Posterior vena cava (tissue), 2 donors: Measurements from ENCODE around the gene ADAM23. TPM values are rescaled to one million over a fixed set of nuclear protein-coding genes. Genes with fewer than 3 reads are reported as not detected.

Experiments used
- DNase-seq: peaks from one replicate; pipeline ENCODE4 v3.0.0-alpha.2; 2020; ENCODE audit warnings: low spot score
- intact Hi-C, 2 donors: fragments of 100-400 bp; cut with DNase I; formaldehyde crosslinking; loops; one replicate each; pipeline versions ENCODE4 v1.14.1 to v1.14.2; 2022 to 2023
- total RNA-seq, 2 donors: library from RNA; stranded (reverse); fragmentation: NEBNext Ultra II Directional; extraction: Animal tissue kit (Norgen Biotek cat#: 25700); gene quantifications; one replicate each; pipeline ENCODE4 v1.2.1, GENCODE V29; 2021
- donor health status: DM: yes; HTN: yes; CAD: no.
- donor health status: DM: yes; HTN: yes; CAD: no.

ADAM23 gene
- total RNA-seq, 2 donors from 2014 or later, result 3.4 to 4.7 TPM

- intact Hi-C loops, result no loop called here
- no peak for DNase-seq
Observed at GRCh38 chr2:206548383-206548782, 105.1 kb downstream of the ADAM23 start.

GRCh38 chr2:206555721-206556120 lies 112.4 kb downstream of the ADAM23 start:
- intact Hi-C loops, result no loop called here

GRCh38 chr2:206556357-206556949 lies 113.1 kb downstream of the ADAM23 start:
- intact Hi-C loops, result no loop called here

More at GRCh38 chr2:206555721-206556120, 112.4 kb downstream of the ADAM23 start:
- DNase-seq, result no peak

GRCh38 chr2:206557321-206557720 lies 114.0 kb downstream of the ADAM23 start:
- intact Hi-C loops, result no loop called here
- DNase-seq, result no peak

More at GRCh38 chr2:206556357-206556949, 113.1 kb downstream of the ADAM23 start:
- DNase-seq, result no peak

- intact Hi-C loops, result no loop called here
Observed at GRCh38 chr2:206558492-206558891, 115.2 kb downstream of the ADAM23 start.

GRCh38 chr2:206561962-206562361 lies 118.6 kb downstream of the ADAM23 start:
- intact Hi-C loops, result no loop called here
- DNase-seq, result no peak

More at GRCh38 chr2:206558492-206558891, 115.2 kb downstream of the ADAM23 start:
- no peak for DNase-seq

- no peak for DNase-seq
- intact Hi-C loops, result no loop called here
Observed at GRCh38 chr2:206562375-206562774, 119.0 kb downstream of the ADAM23 start.

- no peak for DNase-seq
- intact Hi-C loops, result no loop called here
Observed at GRCh38 chr2:206563374-206563773, 120.0 kb downstream of the ADAM23 start.

- intact Hi-C loops, result no loop called here
- no peak for DNase-seq
Observed at GRCh38 chr2:206565666-206566065, 122.3 kb downstream of the ADAM23 start.

GRCh38 chr2:206569470-206569869 lies 126.1 kb downstream of the ADAM23 start:
- DNase-seq, result no peak
- intact Hi-C loops, result no loop called here

GRCh38 chr2:206570199-206570598 lies 126.9 kb downstream of the ADAM23 start:
- intact Hi-C loops, result no loop called here
- no peak for DNase-seq

GRCh38 chr2:206572725-206573124 lies 129.4 kb downstream of the ADAM23 start:
- no peak for DNase-seq
- intact Hi-C loops, result no loop called here

GRCh38 chr2:206573793-206574192 lies 130.5 kb downstream of the ADAM23 start:
- DNase-seq, result no peak
- intact Hi-C loops, result no loop called here

- no peak for DNase-seq
Observed at GRCh38 chr2:206584323-206585116, 141.2 kb downstream of the ADAM23 start.

GRCh38 chr2:206585335-206585734 lies 142.0 kb downstream of the ADAM23 start:
- DNase-seq, result no peak
- intact Hi-C loops, result no loop called here

More at GRCh38 chr2:206584323-206585116, 141.2 kb downstream of the ADAM23 start:
- intact Hi-C loops, result no loop called here

- no peak for DNase-seq
- intact Hi-C loops, result no loop called here
Observed at GRCh38 chr2:206586609-206587008, 143.3 kb downstream of the ADAM23 start.

GRCh38 chr2:206597717-206598218 lies 154.4 kb downstream of the ADAM23 start:
- intact Hi-C loops, result no loop called here
- no peak for DNase-seq

GRCh38 chr2:206603243-206603642 lies 159.9 kb downstream of the ADAM23 start:
- intact Hi-C loops, result no loop called here
- DNase-seq, result no peak

GRCh38 chr2:206610451-206610850 lies 167.1 kb downstream of the ADAM23 start:
- DNase-seq, result no peak
- intact Hi-C loops, result no loop called here

- DNase-seq, result no peak
- intact Hi-C loops, result no loop called here
Observed at GRCh38 chr2:206611191-206611590, 167.9 kb downstream of the ADAM23 start.

- no peak for DNase-seq
- intact Hi-C loops, result no loop called here
Observed at GRCh38 chr2:206611736-206612135, 168.4 kb downstream of the ADAM23 start.
